T-helper 9 cell (primary cell): ENCODE results near the gene SNAPC2.
A peak's percentile ranks its signal among the peaks of the same experiment; 100 is the strongest.
"Not testable (repeated sequence)": the region's sequence is repeated elsewhere in the genome, so short reads cannot be mapped to it uniquely, and the experiment has no call there.

ENCODE experiments used
- DNase-seq: peaks from one replicate; pipeline ENCODE4 v3.0.0-alpha.2; 2020

The SNAPC2 gene

DNA sequence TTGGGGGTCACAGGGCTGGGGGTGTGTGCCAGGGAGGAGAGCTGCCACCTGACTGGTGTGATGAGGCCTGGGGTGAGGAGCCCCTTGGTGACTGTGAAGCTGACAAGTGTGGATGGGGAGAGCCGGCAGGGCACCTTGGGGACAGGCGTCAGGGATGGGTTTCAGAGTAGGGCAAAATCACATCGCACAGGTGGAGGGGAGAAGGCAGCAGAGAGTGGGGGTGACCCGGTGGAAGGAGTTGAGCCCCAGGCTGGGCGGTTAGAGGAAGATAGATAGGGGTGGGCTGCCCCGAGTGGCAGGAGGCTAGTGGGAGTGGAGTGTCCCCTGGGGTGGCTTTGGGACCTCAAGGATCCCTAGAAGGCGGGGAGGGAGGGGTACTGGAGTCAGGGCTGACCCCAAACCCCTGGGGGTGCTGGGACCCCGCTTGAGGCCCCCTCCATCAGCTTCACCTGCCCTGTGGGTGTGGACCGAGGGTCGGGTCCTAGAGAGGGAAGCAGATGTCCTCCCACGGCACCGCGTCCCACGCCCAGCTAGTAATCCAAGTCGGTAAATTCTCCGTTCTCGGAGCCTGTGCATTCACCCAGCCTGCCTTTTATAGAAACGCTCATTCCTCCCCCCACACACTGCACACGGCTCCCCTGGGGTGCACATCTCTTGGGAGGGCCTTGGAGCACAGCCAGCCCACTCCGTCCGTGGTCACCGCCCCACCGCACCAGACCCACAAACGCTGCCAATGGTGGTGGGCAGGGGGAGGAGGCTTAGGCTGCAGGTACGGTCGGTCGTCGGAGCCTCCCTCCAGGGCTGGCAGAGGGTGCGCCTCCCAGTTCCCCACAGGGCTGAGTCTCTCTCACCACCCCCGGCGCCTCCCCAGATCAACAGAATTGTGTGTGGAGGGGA, 3.4 kb downstream of the SNAPC2 start:
- DNase-seq, result no peak

- DNase-seq, result no peak
Observed at GRCh38 chr19:7924241-7924640, 4.1 kb downstream of the SNAPC2 start.

GRCh38 chr19:7924651-7925170, 4.6 kb downstream of the SNAPC2 start:
- DNase-seq, result no peak

DNA sequence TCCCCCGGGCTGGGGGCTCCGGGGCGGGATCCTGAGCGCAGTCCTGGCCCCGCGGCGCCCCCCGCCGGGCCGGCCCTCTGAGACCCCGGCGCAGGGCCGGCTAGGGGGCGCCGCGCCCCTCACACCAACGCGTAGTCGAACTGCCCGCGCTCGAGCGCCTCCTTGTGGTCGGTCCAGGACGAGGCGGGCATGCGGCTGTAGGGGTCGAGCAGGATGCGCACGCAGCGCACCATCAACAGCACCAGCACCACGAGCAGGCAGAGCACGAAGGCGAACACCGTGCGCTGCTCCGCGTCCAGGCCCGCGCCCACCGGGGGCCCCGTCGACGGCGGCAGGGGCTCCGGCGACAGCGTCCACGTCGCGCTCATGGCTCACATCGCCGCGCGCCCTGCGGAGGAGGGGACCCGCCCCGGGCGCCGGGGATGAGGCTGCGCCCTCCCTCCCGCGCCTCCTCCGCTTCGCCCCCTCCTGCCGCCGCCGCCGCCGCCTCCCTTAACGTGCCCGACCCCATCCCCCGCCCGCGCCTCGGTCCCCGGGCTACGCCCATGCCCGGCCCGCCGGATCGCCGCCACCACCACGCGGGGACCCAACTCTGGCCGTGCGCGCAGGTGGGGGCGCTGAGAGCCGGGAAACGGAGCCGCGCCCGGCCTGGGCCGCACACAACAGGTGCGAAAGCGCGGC, 5.2 kb downstream of the SNAPC2 start:
- peak; percentile 74 for DNase-seq

GRCh38 chr19:7926021-7926726, 6.0 kb downstream of the SNAPC2 start, which contains the start of gene CTXN1:
CTXN1 (minus strand) TSS chr19:7926135; CDS start chr19:7925538, 597 bp downstream.
- DNase-seq, result peak; percentile 80

- no peak for DNase-seq
Observed at GRCh38 chr19:7926727-7927604, 6.8 kb downstream of the SNAPC2 start.

DNA sequence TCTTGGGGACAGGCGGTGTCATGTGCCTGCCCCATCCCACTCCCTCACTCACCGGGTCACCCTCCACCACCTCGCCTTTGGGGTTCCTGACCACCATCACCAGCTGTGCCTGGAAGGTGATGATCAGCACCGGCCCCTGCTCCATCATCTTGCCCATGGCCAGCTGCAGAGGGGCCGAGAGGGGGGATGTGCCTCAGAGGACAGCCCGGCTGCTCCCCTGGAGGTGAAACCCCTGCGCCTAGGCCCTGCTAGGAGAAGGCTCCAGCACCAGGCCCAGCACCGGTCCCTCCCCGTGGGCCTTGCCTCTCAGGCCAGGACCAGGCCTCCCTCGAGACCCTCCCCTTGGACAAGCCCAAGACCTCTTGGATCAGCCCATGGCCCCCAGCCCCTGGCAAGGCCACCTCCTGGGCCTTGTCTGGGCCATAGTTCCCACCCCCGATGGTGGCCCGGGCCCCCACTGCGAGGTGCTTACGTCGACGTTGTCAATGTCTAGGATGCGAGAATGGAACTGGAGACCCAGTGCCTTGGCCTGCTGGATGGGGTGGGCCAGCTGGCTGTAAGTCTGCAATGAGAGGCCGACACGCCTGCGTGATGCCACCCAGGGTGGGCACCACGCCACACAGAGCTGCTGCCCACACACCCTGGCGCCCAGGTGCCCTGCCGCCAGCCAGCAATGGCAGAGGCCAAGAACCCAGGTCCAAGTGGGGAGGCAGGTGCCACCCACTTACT, 7.6 kb downstream of the SNAPC2 start:
- no peak for DNase-seq

- no peak for DNase-seq
Observed at GRCh38 chr19:7928334-7928706, 8.2 kb downstream of the SNAPC2 start.

- peak; percentile 71 for DNase-seq
Observed at GRCh38 chr19:7928741-7929701, 8.9 kb downstream of the SNAPC2 start.

DNA sequence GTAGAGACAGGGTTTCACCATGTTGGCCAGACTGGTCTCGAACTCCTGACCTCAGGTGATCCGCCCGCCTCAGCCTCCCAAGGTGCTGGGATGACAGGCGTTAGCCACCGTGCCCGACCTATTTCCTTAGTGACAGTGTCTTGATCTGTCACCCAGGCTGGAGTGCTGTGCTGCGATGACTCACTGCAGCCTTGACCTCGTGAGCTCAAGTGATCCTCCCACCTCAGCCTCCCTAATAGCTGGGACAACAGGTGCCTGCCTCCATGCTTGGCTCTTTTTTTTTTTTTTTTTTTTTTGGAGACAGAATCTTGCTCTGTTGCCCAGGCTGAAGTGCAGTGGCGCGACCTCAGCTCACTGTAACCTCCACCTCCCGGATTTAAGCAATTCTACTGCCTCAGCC, 9.9 kb downstream of the SNAPC2 start:
- DNase-seq, result not testable (repeated sequence)

DNA sequence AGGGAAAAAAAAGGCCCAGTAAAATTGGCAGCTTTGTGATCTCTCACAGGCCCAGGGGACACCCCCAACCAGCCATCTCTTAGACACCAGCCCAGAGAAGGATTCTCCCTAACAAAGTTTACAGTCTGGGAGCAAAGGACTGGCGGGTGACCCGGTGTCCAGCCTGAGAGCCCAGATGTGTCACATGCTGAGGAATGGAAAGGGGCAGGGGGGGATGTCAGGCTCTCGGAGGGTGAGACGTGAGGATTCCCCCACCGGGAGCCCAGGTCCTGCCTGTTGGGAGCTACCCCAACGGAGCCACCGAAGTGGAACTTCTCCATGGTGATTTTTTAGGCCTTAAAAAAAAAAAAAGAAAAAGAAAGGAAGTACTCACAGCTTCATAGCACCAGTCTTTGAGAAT, 10.6 kb downstream of the SNAPC2 start:
- no peak for DNase-seq

- DNase-seq, result no peak
Observed at GRCh38 chr19:7931221-7932061, 11.3 kb downstream of the SNAPC2 start.

DNA sequence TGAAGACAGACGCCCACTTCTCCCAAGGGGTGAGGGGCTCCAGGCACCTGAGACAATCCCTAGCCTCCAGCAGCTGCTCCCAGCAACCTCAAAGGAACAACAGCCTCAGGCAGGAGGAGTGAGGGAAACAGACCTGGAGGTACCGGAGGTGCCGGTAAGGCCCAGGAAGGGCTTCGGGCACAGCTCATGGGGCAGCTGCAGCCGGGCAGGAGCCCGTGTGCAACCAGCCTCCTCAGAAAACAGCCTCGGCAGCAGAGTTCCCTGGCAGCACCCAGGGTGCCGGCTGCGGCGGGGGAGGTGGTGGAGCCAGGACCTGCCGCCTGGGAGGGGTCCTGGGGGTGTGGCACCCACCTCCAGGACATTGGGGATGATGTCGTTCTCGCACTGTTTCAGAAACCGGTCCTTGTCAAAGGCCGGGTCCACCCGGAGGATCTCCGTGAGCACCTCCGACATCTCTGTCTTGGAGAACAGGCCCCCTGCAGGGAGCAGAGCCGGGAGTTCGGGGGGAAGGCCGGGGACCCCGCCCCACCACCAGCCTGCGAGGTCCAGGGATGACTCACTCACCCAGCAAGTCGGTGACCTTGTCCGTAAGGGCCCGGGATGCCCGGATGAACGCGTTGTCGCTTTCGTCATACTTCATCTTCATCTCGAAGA, 12.3 kb downstream of the SNAPC2 start:
- no peak for DNase-seq

DNA sequence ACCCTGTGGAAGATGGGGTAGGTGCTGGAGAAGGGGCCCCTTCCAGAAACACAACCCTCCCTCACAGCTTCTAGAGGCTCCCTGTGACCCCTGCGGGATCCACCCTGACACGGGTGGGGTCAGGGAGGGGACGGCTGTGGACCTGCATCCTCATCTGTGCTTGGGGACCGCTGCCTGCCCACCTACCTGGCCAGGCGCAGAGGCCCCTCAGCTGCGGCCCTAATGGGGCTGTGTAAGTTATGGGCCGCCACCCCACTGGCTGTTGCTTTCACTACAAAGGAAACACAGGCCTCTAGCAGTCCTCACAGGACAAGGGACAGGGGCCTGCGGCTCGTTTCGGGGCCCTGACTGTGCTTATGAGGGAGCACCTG, 12.8 kb downstream of the SNAPC2 start:
- no peak for DNase-seq

GRCh38 chr19:7933411-7933810, 13.3 kb downstream of the SNAPC2 start:
- no peak for DNase-seq

DNA sequence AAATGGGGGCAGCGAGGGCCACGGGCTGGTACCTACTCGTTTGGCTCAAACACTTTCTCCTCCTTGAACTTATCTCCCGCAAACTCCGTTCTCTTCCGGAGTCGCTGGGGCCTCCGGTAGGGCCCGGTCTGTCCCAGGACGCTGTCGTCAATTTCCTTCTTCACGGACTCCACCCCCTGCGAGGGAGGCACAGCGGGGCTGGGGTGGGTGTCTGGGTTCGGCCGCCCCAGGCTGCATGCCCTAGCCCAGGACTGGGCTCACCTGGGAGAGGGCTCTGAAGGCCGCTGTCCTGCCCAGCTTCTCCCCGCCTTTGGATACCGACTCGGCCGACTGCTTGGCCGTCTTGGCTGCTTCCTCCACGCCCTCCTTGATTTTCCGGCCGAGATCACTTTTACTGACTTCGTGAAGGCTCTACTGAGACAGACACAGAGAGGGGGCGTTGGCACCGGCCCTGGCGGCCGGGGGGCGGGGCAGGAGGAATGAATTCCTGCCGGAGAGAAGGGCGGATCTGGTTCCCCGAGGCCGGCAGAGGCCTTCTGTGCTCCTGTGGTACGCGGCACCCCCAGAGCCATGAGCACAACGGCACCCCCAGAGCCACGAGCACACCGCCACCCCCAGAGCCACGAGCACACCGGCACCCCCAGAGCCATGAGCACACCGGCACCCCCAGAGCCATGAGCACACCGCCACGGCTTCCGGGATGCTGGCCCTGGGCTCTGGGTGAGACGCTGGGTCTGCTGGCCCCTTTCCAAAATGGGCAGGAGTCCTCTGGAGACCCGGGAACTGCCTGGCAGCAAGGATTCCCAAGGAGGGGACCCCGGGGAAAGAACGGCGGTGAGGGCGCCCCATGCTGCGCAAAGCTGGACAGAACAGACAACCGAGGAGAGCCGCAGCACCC, 13.9 kb downstream of the SNAPC2 start:
- no peak for DNase-seq

DNA sequence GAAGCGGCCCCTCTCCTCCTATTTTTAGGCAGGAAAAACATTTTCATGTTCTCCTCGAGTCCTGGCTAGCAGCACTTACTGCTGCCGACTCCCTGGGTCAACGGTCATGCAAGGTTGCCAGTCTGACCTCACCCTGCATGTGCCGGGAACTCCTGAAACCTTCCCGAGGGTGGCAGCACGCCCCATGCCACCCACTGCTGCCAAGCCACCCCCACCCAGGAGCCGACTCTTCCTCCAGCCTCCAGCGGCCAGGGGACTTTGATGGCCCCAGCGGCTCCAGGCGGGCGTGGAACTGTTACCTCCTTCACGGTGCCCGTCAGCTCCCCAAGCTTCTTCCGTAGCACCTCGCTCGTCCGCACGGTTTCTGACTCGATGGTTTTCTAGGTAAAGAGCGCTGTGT, 14.6 kb downstream of the SNAPC2 start:
- no peak for DNase-seq

- DNase-seq, result no peak
Observed at GRCh38 chr19:7940841-7941240, 20.7 kb downstream of the SNAPC2 start.
